Body of pancreas (tissue), 4 donors: ENCODE measurements around the gene ATP6V1B1.

Experiments used
- CTCF ChIP-seq, 7 experiments: fragments of 450-650 bp in 4 of 7; fragments of 200-600 bp in 3 of 7; sonication (generic) in 3 of 7; IDR thresholded peaks; one replicate each; pipeline ENCODE4 v1.5.1; 2016 to 2019; ENCODE audit warnings: antibody characterized with exemption in 7 of 7
- POLR2A ChIP-seq, 3 donors: fragments of 450-650 bp; IDR thresholded peaks; one replicate each; pipeline ENCODE4 v1.6.1; 2016; ENCODE audit warnings: antibody characterized with exemption in 3 of 3, mild to moderate bottlenecking in 2 of 3

GRCh38 chr2:70938586-70938950, 2.9 kb downstream of the ATP6V1B1 start:
- no peak for TF ChIP-seq CTCF (IDR thresholded peaks at IDR 0.05)
- no peak for TF ChIP-seq POLR2A (IDR thresholded peaks at IDR 0.05)
